ENCODE measurements around the gene SPDYE11. TPM values are rescaled to one million over a fixed set of nuclear protein-coding genes. Genes with fewer than 3 reads are reported as not detected.
"Not testable (repeated sequence)": the region's sequence is repeated elsewhere in the genome, so short reads cannot be mapped to it uniquely, and the experiment has no call there.

The SPDYE11 gene, protein sequence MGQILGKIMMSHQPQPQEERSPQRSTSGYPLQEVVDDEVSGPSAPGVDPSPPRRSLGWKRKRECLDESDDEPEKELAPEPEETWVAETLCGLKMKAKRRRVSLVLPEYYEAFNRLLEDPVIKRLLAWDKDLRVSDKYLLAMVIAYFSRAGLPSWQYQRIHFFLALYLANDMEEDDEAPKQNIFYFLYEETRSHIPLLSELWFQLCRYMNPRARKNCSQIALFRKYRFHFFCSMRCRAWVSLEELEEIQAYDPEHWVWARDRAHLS
- total RNA-seq (2013) = not detected
- not detected for polyA plus RNA-seq
- not detected in 2 replicates for polyA minus RNA-seq
- total RNA-seq = 0 reads per million in 11 experiments

DNA sequence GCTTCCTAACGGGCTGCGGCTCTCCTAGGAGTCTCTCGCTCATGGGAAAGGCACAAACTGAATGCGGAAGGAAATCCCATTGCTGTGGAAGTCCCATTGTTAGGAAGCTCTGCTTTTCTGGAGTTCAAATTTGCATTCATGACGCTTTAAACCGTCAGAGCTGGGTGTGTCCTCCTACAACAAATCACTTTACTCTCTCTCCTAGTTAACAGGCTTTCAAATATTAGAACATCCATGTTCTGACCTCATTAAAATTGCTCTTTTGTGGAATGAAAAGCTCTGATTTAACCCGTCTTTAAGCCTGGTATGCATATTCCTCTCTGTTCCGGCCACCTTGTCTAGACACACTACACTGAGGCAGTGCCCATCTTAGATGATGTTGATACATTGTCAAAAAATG is at the start of gene SPDYE11:
TSS of gene SPDYE11 (minus strand) at position 101 of the 400 bp plus-strand sequence. CDS start 1,800 bp downstream, outside the sequence.
- H3K27me3 ChIP-seq (ENCODE audit: control insufficient read depth in 2 of 2, insufficient read depth in 2 of 2, low read length in 2 of 2); H3K4me3 ChIP-seq (replicated peaks in 1 of 3; ENCODE audit: low read depth in 2 of 3, low read length in 3 of 3); H3K9me3 ChIP-seq (replicated peaks in 1 of 2; ENCODE audit: control insufficient read depth in 1 of 2, insufficient read depth in 1 of 2, low read length in 2 of 2); H3K27me3 Mint-ChIP-seq (ENCODE audit: low read depth in 3 of 3); H3K27ac Mint-ChIP-seq; H3K27ac ChIP-seq (ENCODE audit: low read depth in 1 of 2, low read length in 2 of 2); H3K79me2 ChIP-seq (ENCODE audit: insufficient read depth, low read length); H3K4me1 Mint-ChIP-seq; H3K4me2 ChIP-seq (replicated peaks; ENCODE audit: extremely low read depth, low read length, poor library complexity, severe bottlenecking); H3K4me3 Mint-ChIP-seq; H3K9me3 Mint-ChIP-seq; H3K36me3 ChIP-seq (replicated peaks in 1 of 2; ENCODE audit: control insufficient read depth in 1 of 2, insufficient read depth in 2 of 2, low read length in 2 of 2); intact Hi-C loops (cut with micrococcal nuclease); DNase-seq; H4K20me1 ChIP-seq (ENCODE audit: insufficient read depth, low read length); H3K4me1 ChIP-seq (ENCODE audit: control insufficient read depth in 1 of 2, insufficient read depth in 2 of 2, low read length in 2 of 2); H2AFZ ChIP-seq (ENCODE audit: insufficient read depth, low read depth, low read length, poor library complexity, severe bottlenecking); H3K36me3 Mint-ChIP-seq; H3K9ac ChIP-seq (ENCODE audit: insufficient read depth, low read length, poor library complexity, severe bottlenecking): not testable (repeated sequence)
- WGBS (ENCODE audit: insufficient coverage) = no CpG with 5 or more reads among the region's 8 CpGs

DNA sequence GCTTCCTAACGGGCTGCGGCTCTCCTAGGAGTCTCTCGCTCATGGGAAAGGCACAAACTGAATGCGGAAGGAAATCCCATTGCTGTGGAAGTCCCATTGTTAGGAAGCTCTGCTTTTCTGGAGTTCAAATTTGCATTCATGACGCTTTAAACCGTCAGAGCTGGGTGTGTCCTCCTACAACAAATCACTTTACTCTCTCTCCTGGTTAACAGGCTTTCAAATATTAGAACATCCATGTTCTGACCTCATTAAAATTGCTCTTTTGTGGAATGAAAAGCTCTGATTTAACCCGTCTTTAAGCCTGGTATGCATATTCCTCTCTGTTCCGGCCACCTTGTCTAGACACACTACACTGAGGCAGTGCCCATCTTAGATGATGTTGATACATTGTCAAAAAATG is 28.2 kb upstream of the SPDYE11 start, which contains the start of gene SPDYE9:
TSS of gene SPDYE9 (minus strand) at position 101 of the 400 bp plus-strand sequence. CDS start 1,800 bp downstream, outside the sequence.
- H3K36me3 ChIP-seq (replicated peaks in 1 of 2; ENCODE audit: control insufficient read depth in 1 of 2, insufficient read depth in 2 of 2, low read length in 2 of 2); H3K9me3 Mint-ChIP-seq; H3K9me3 ChIP-seq (replicated peaks in 1 of 2; ENCODE audit: control insufficient read depth in 1 of 2, insufficient read depth in 1 of 2, low read length in 2 of 2); H3K4me1 Mint-ChIP-seq; H3K36me3 Mint-ChIP-seq; intact Hi-C loops (cut with micrococcal nuclease); H3K4me1 ChIP-seq (ENCODE audit: control insufficient read depth in 1 of 2, insufficient read depth in 2 of 2, low read length in 2 of 2); H3K79me2 ChIP-seq (ENCODE audit: insufficient read depth, low read length); H3K4me2 ChIP-seq (replicated peaks; ENCODE audit: extremely low read depth, low read length, poor library complexity, severe bottlenecking); H3K27ac Mint-ChIP-seq; H3K4me3 ChIP-seq (replicated peaks in 1 of 3; ENCODE audit: low read depth in 2 of 3, low read length in 3 of 3); H3K9ac ChIP-seq (ENCODE audit: insufficient read depth, low read length, poor library complexity, severe bottlenecking); H3K27me3 Mint-ChIP-seq (ENCODE audit: low read depth in 3 of 3); H2AFZ ChIP-seq (ENCODE audit: insufficient read depth, low read depth, low read length, poor library complexity, severe bottlenecking); H3K4me3 Mint-ChIP-seq; H4K20me1 ChIP-seq (ENCODE audit: insufficient read depth, low read length); H3K27ac ChIP-seq (ENCODE audit: low read depth in 1 of 2, low read length in 2 of 2); DNase-seq; H3K27me3 ChIP-seq (ENCODE audit: control insufficient read depth in 2 of 2, insufficient read depth in 2 of 2, low read length in 2 of 2): not testable (repeated sequence)
- no CpG with 5 or more reads among the region's 8 CpGs for WGBS (ENCODE audit: insufficient coverage)

DNA sequence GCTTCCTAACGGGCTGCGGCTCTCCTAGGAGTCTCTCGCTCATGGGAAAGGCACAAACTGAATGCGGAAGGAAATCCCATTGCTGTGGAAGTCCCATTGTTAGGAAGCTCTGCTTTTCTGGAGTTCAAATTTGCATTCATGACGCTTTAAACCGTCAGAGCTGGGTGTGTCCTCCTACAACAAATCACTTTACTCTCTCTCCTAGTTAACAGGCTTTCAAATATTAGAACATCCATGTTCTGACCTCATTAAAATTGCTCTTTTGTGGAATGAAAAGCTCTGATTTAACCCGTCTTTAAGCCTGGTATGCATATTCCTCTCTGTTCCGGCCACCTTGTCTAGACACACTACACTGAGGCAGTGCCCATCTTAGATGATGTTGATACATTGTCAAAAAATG is 28.0 kb downstream of the SPDYE11 start, which contains the start of gene SPDYE8:
TSS of gene SPDYE8 (minus strand) at position 101 of the 400 bp plus-strand sequence. CDS start 1,800 bp downstream, outside the sequence.
- not testable (repeated sequence) for H3K4me1 Mint-ChIP-seq, H3K27ac Mint-ChIP-seq

DNA sequence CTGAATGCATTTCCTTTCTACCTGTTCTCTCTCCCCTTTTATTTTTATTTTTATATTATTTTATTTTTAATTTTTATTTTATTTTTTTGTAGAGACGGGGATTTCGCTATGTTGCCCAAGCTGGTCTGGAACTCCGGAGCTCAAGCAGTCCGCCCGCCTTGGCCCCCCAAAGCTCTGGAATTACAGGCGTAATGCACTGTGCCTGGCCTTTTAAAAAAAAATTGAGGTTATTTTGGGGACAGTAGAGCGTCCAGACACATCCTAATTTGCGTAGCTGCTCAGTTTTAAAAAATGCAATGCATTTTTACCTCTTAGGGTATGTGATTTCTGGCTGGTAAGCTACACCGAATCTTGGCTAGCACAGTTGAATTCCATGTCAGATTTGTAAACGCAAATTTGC is 51.2 kb downstream of the SPDYE11 start:
- H2AFZ ChIP-seq (ENCODE audit: insufficient read depth, low read depth, low read length, poor library complexity, severe bottlenecking); H3K27me3 ChIP-seq (ENCODE audit: control insufficient read depth in 2 of 2, insufficient read depth in 2 of 2, low read length in 2 of 2); H3K4me1 Mint-ChIP-seq; H4K20me1 ChIP-seq (ENCODE audit: insufficient read depth, low read length); H3K27ac Mint-ChIP-seq; H3K36me3 ChIP-seq (replicated peaks in 1 of 2; ENCODE audit: control insufficient read depth in 1 of 2, insufficient read depth in 2 of 2, low read length in 2 of 2); H3K36me3 Mint-ChIP-seq; H3K9me3 Mint-ChIP-seq; H3K4me2 ChIP-seq (replicated peaks; ENCODE audit: extremely low read depth, low read length, poor library complexity, severe bottlenecking); H3K9ac ChIP-seq (ENCODE audit: insufficient read depth, low read length, poor library complexity, severe bottlenecking); H3K9me3 ChIP-seq (replicated peaks in 1 of 2; ENCODE audit: control insufficient read depth in 1 of 2, insufficient read depth in 1 of 2, low read length in 2 of 2); H3K79me2 ChIP-seq (ENCODE audit: insufficient read depth, low read length); H3K27me3 Mint-ChIP-seq (ENCODE audit: low read depth in 3 of 3); DNase-seq; intact Hi-C loops (cut with micrococcal nuclease); H3K27ac ChIP-seq (ENCODE audit: low read depth in 1 of 2, low read length in 2 of 2); H3K4me3 ChIP-seq (replicated peaks in 1 of 3; ENCODE audit: low read depth in 2 of 3, low read length in 3 of 3); H3K4me3 Mint-ChIP-seq: not testable (repeated sequence)
- WGBS (ENCODE audit: insufficient coverage) = 26% methylated on average over 4 of the region's 10 CpGs
- H3K4me1 ChIP-seq (ENCODE audit: control insufficient read depth in 1 of 2, insufficient read depth in 2 of 2, low read length in 2 of 2) = peaks cover 3 to 10% of the 10 kb centered on the region in 2 donors

More for the DNA sequence above, 28.0 kb downstream of the SPDYE11 start, which contains the start of gene SPDYE8:
- H3K4me3 ChIP-seq (replicated peaks in 1 of 3; ENCODE audit: low read depth in 2 of 3, low read length in 3 of 3); H3K9me3 ChIP-seq (replicated peaks in 1 of 2; ENCODE audit: control insufficient read depth in 1 of 2, insufficient read depth in 1 of 2, low read length in 2 of 2); H2AFZ ChIP-seq (ENCODE audit: insufficient read depth, low read depth, low read length, poor library complexity, severe bottlenecking); H3K27ac ChIP-seq (ENCODE audit: low read depth in 1 of 2, low read length in 2 of 2); H3K9ac ChIP-seq (ENCODE audit: insufficient read depth, low read length, poor library complexity, severe bottlenecking); H3K36me3 Mint-ChIP-seq; H3K27me3 Mint-ChIP-seq (ENCODE audit: low read depth in 3 of 3); H3K9me3 Mint-ChIP-seq; H3K4me2 ChIP-seq (replicated peaks; ENCODE audit: extremely low read depth, low read length, poor library complexity, severe bottlenecking); H3K27me3 ChIP-seq (ENCODE audit: control insufficient read depth in 2 of 2, insufficient read depth in 2 of 2, low read length in 2 of 2); H3K36me3 ChIP-seq (replicated peaks in 1 of 2; ENCODE audit: control insufficient read depth in 1 of 2, insufficient read depth in 2 of 2, low read length in 2 of 2); H3K4me3 Mint-ChIP-seq; H3K4me1 ChIP-seq (ENCODE audit: control insufficient read depth in 1 of 2, insufficient read depth in 2 of 2, low read length in 2 of 2); DNase-seq; intact Hi-C loops (cut with micrococcal nuclease); H4K20me1 ChIP-seq (ENCODE audit: insufficient read depth, low read length); H3K79me2 ChIP-seq (ENCODE audit: insufficient read depth, low read length): not testable (repeated sequence)
- no CpG with 5 or more reads among the region's 8 CpGs for WGBS (ENCODE audit: insufficient coverage)

Data from CD14-positive monocyte (primary cell).